PFSK-1 (cell line): ENCODE results near the gene CYP2E1.

Experiments
- FOXP2 ChIP-seq: optimal IDR thresholded peaks from 2 replicates; pipeline ENCODE3; 2011; ENCODE audit warnings: borderline replicate concordance, control low read depth, inconsistent platforms; ENCODE audit not compliant: insufficient read depth; ENCODE audit errors: extremely low read length, extremely low read depth
- POLR2AphosphoS5 ChIP-seq: IDR thresholded peaks from 2 replicates; pipeline ENCODE4 v1.6.1; 2012; ENCODE audit warnings: low read depth, mild to moderate bottlenecking, control low read depth, low read length, moderate library complexity
- SIN3A ChIP-seq: IDR thresholded peaks from 2 replicates; pipeline ENCODE4 v1.6.1; 2012; ENCODE audit warnings: mild to moderate bottlenecking, low read length, moderate library complexity, borderline replicate concordance; ENCODE audit not compliant: insufficient read depth
- TAF1 ChIP-seq: IDR thresholded peaks from 2 replicates; pipeline ENCODE4 v1.6.1; 2012; ENCODE audit warnings: low read length, control low read depth, borderline replicate concordance; ENCODE audit not compliant: insufficient read depth
- TF ChIP-seq, protein P1 (sequence below), 2 experiments: IDR thresholded peaks; 2 replicates each; pipeline versions ENCODE4 v1.6.1 to v1.8.0; 2011 to 2012; ENCODE audit warnings: low read depth in 2 of 2, low read length in 2 of 2, control low read depth in 1 of 2, inconsistent platforms in 1 of 2, mild to moderate bottlenecking in 1 of 2, moderate library complexity in 1 of 2; ENCODE audit not compliant: insufficient read depth in 1 of 2

The CYP2E1 gene

DNA sequence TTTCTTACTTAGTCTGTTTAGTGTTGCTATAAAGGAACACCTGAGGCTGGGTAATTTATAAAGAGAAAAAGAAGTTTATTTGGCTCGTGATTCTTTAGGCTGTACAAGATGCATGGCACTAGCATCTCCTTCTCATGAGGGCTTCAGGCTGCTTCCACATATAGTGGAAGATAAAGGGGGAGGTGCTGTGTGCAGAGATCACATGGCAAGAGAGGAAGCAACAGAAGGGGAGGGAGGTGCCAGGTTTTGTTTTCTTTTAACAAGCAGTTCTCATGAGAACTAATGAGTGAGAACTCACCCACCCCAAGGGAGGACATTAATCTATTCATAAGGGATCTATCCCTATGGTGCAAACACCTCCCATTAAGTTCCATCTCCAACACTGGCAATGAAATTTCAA lies 17.3 kb downstream of the CYP2E1 start:
- TF ChIP-seq TAF1 (no peak), FOXP2 (no peak), POLR2AphosphoS5 (no peak), SIN3A (no peak)
- TF ChIP-seq, protein P1, sequence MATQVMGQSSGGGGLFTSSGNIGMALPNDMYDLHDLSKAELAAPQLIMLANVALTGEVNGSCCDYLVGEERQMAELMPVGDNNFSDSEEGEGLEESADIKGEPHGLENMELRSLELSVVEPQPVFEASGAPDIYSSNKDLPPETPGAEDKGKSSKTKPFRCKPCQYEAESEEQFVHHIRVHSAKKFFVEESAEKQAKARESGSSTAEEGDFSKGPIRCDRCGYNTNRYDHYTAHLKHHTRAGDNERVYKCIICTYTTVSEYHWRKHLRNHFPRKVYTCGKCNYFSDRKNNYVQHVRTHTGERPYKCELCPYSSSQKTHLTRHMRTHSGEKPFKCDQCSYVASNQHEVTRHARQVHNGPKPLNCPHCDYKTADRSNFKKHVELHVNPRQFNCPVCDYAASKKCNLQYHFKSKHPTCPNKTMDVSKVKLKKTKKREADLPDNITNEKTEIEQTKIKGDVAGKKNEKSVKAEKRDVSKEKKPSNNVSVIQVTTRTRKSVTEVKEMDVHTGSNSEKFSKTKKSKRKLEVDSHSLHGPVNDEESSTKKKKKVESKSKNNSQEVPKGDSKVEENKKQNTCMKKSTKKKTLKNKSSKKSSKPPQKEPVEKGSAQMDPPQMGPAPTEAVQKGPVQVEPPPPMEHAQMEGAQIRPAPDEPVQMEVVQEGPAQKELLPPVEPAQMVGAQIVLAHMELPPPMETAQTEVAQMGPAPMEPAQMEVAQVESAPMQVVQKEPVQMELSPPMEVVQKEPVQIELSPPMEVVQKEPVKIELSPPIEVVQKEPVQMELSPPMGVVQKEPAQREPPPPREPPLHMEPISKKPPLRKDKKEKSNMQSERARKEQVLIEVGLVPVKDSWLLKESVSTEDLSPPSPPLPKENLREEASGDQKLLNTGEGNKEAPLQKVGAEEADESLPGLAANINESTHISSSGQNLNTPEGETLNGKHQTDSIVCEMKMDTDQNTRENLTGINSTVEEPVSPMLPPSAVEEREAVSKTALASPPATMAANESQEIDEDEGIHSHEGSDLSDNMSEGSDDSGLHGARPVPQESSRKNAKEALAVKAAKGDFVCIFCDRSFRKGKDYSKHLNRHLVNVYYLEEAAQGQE (IDR thresholded peaks at IDR 0.05; ENCODE audit: insufficient read depth in 1 of 2, low read depth in 2 of 2, low read length in 2 of 2): no peak

DNA sequence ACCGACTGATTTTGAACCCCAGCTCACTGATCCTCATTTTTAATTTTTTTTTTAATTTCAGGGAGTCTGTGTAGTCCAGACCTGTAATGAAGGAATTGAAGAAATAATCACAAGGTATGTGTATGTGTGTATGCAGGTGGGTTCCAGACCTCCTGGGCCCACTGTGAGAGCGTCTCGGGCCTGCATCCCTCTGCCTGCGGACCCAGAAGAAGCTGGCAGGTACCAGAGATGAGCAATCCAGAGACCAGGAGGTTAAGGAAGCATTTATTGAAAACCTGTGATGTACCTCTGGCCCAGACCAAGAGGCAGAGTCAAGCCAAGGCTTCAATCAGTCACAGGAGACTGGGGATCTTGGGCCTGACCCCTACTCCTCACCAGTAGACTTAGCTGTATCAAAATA lies 27.4 kb downstream of the CYP2E1 start:
- TF ChIP-seq, protein P1 (IDR thresholded peaks at IDR 0.05; ENCODE audit: insufficient read depth in 1 of 2, low read depth in 2 of 2, low read length in 2 of 2): no peak
- no peak for TF ChIP-seq FOXP2
- TF ChIP-seq POLR2AphosphoS5: no peak
- TF ChIP-seq SIN3A: no peak
- no peak for TF ChIP-seq TAF1

DNA sequence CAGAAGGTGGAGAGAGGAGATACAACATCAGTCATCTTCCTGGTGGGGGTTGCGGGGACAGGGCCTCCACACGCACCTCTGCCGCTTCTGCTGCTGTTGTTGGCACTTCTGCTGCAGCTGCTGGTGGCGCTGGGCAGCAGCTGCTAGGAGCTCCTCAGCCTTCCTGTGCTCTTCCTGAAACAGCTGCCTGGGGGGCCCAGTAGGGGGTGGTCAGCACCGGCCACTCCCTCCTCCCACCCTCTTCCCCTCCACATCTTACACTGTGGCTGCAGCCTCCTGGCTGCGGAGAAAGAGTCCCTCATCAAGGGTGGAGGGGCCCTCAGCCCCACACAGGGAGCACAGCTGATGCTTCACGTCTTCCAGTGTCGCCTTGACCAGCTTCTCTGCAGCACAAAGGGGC lies 28.4 kb downstream of the CYP2E1 start:
- TF ChIP-seq, protein P1 (IDR thresholded peaks at IDR 0.05; ENCODE audit: insufficient read depth in 1 of 2, low read depth in 2 of 2, low read length in 2 of 2): no peak
- no peak for TF ChIP-seq FOXP2

DNA sequence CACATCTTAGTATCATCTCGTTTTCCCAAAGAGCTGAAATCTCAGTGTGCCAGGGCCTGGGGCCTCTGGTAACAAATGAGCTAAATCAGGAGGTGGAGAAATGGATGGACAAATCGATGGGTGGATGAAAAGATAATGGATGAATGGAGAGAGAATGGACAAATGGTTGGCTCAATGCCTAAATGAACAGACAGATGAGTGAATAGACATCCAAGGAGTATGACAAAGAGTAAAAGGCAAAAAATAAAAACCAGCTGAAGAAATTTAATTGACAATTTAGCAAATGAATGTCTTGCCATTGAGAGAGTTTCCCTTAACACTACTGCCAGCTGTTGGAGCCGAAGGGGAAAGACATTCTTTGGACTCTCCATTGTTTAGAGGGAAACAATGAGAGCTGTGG lies 30.2 kb downstream of the CYP2E1 start:
- TF ChIP-seq, protein P1 (IDR thresholded peaks at IDR 0.05; ENCODE audit: insufficient read depth in 1 of 2, low read depth in 2 of 2, low read length in 2 of 2): no peak
- TF ChIP-seq FOXP2: no peak
- no peak for TF ChIP-seq SIN3A
- no peak for TF ChIP-seq TAF1
- no peak for TF ChIP-seq POLR2AphosphoS5

DNA sequence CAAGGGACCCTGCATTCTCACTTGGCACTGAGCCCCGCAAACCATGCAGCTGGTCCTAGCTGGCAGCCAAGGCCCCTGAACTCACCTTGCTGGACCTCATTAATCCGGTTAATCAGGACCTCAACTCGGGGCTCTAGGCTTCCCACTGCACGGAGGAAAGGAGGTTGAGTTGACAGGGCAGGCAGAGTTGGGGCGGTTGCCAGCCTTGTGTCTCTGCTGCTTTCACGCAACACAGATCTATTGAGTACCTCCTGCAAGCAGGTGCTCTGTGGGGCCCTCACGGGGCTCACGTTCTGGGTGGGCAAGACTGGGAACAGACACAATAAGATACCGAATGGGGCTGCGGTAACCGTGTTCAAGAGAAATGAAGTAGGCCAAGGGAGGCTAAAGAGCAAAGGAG lies 32.1 kb downstream of the CYP2E1 start:
- TF ChIP-seq TAF1 (no peak), POLR2AphosphoS5 (no peak), FOXP2 (no peak), SIN3A (no peak)
- TF ChIP-seq, protein P1 (IDR thresholded peaks at IDR 0.05; ENCODE audit: insufficient read depth in 1 of 2, low read depth in 2 of 2, low read length in 2 of 2): no peak
